HG03060 (cell line): Measurements from ENCODE around the gene ACP2.
A peak's percentile ranks its signal among the peaks of the same experiment; 100 is the strongest.

ENCODE experiments used
- ATAC-seq: cut with Tn5 transposase; IDR thresholded peaks from one replicate; pipeline ENCODE4 v1.9.1; 2021; ENCODE audit warnings: low read depth, moderate number of reproducible peaks; ENCODE audit not compliant: unreplicated experiment

The ACP2 gene, protein sequence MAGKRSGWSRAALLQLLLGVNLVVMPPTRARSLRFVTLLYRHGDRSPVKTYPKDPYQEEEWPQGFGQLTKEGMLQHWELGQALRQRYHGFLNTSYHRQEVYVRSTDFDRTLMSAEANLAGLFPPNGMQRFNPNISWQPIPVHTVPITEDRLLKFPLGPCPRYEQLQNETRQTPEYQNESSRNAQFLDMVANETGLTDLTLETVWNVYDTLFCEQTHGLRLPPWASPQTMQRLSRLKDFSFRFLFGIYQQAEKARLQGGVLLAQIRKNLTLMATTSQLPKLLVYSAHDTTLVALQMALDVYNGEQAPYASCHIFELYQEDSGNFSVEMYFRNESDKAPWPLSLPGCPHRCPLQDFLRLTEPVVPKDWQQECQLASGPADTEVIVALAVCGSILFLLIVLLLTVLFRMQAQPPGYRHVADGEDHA

GRCh38 chr11:47248664-47249377 lies at the start of gene ACP2:
ACP2 (minus strand) TSS chr11:47248814; CDS start chr11:47248789, 25 bp downstream.
- ATAC-seq = peak; percentile 56

- ATAC-seq = no peak
Measured at GRCh38 chr11:47296045-47296444, 47.4 kb upstream of the ACP2 start.

DNA sequence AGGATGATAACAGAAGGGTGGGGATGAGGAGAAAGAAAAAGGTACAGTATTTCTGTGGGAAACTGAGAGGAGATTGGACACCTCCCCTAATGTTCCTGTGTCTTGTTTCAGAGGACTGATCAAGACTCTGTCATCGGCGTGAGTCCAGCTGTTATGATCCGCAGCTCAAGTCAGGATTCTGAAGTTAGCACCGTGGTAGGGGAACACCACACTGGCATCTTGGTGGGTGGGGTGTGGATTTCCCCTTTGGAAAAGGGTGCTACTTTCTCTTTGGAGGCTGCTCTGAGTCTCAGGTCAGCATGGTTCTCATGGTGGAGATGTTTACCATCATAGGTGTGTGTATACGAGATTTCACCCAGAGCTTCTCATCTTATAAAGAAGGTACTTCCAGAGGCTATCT lies 46.8 kb upstream of the ACP2 start:
- no peak for ATAC-seq

GRCh38 chr11:47289856-47290255 lies 41.2 kb upstream of the ACP2 start:
- no peak for ATAC-seq

DNA sequence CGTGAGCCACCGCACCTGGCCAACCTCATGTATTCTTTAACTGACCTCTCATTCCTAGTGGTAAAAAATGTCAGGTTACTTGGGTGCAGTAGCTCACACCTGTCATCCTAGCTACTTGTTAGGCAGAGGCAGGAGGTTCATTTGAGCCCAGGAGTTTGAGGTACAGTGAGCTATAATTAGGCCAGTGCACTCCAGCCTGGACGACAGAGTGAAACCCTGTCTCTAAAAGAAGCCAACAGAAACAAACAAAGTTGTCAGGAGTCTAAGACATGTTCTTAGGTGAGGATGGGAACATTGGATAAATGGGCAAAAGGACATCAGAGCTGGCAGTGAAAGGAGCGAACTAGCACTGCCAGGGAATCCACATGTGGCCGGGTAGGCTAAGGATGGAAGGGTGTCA lies 39.5 kb upstream of the ACP2 start:
- ATAC-seq = no peak

DNA sequence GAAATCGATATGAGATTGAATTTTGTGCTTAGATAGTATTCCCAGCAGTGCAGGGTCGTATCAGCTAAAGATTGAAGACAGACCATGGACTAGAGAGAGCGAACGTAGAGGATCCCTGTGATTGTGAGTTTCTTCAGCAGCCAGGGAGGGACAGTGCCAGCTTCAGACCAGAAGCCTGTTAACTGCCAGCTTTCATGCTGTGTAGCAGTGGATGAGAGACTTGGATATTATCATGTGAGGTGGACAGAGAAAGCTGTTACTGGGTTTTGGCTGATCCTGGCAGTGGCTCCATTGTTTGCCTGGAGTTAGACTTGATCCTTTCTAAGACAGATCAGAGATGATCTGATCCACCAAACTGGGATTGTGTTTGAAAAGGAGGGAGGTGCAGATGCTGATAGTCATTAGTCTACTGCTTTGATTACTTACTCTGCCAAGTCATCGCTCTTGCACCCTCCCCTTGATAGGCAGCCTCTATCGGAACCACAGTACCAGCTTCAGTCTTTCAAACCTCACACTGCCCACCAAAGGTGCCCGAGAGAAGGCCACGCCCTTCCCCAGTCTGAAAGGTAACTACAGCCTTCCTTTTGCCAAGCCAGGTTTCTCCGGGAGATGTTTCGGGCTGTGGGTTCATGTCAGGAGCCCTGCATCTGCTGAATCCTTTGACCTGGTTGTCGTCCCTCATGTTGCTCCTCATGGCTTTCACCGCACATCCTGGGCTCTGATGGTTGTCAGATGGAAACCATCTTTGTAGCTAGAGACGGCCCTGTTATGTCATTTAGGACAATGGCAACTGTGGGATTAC lies 37.6 kb upstream of the ACP2 start:
- ATAC-seq = no peak

DNA sequence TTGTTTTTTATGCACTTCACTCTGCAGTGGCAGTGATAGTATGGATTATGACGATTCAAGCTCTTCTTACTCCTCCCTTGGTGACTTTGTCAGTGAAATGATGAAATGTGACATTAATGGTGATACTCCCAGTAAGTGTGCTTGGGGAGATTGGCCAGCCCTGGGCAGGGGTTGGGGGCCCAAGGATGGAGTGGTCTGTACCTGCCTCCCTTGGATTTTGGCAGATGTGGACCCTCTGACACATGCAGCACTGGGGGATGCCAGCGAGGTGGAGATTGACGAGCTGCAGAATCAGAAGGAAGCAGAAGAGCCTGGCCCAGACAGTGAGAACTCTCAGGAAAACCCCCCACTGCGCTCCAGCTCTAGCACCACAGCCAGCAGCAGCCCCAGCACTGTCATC lies 35.5 kb upstream of the ACP2 start:
- ATAC-seq = no peak

- no peak for ATAC-seq
Measured at GRCh38 chr11:47282462-47282861, 33.8 kb upstream of the ACP2 start.

DNA sequence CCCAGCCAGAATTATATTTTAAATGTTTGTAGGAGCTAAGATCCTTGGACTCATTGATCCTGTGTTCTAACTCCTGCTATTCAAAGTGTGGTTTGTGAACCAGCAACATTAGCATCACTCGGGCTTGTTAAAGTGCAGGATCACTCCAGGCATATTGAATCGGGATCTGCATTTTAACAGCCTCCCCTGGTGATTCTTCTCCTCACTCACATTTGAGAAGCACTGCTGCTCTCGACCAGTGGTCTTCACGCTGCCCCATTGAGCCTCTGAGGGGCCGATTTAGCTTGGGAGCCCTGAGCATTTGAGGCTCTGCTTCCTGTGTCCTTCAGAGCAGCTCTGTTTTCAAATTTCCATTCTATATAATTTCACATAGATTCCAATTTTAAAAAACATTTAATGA lies 32.2 kb upstream of the ACP2 start:
- no peak for ATAC-seq

GRCh38 chr11:47280099-47280498 lies 31.5 kb upstream of the ACP2 start:
- no peak for ATAC-seq

- no peak for ATAC-seq
Measured at GRCh38 chr11:47278769-47279168, 30.2 kb upstream of the ACP2 start.

DNA sequence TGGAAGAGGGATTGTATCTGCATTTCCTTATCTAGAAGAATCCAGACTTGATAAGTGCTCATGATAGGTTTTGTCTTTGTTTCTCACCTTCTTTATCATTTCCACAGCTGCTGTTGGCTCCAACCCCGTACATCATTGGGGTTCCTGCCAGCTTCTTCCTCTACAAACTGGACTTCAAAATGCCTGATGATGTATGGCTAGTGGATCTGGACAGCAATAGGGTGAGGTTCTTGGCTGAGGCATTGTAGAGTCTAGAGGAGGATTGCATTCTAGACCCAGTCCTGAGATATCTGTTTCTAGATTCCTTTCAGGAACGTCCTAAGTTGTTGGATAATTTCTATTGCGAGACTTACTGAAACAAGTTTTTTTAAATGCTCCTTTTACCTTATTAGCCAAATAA lies 29.4 kb upstream of the ACP2 start:
- no peak for ATAC-seq

DNA sequence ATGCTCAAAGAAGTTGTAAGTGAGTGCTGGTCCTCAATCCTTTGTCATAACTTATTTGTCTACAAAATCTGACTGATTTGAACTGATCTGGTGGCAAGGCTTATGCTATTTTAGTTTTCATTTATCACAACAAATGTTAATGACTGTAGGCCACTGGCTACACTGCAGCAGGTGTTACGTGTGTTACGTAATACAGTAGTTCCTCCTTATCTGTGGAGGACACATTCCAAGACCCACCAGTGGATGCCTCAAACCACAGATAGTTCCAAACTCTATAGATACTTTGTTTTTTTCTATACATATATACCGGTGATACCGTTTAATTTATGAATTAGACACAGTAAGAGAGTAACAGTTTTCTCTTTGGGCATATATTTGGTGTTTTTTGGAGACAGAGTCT lies 28.3 kb upstream of the ACP2 start:
- no peak for ATAC-seq

- ATAC-seq = no peak
Measured at GRCh38 chr11:47274495-47275235, 26.1 kb upstream of the ACP2 start.

DNA sequence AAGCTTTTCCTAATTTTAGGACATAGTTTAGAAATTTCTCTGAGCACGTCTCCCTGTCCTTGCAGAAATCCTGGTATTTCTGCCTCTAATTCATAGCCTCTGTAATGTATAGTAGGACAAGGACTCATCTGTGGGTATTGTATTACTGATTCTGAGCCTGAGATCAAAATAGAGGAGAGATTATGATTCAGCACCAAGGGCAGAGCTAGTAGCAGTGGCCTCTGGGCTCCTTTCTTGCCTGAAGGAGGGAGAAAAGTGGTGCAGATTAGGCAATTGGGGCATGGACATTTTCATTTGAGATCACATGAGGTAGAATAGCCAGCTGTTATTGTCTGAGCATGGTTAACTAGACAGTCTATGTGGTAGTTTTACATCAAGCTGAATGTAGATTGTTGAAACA lies 24.1 kb upstream of the ACP2 start:
- no peak for ATAC-seq

DNA sequence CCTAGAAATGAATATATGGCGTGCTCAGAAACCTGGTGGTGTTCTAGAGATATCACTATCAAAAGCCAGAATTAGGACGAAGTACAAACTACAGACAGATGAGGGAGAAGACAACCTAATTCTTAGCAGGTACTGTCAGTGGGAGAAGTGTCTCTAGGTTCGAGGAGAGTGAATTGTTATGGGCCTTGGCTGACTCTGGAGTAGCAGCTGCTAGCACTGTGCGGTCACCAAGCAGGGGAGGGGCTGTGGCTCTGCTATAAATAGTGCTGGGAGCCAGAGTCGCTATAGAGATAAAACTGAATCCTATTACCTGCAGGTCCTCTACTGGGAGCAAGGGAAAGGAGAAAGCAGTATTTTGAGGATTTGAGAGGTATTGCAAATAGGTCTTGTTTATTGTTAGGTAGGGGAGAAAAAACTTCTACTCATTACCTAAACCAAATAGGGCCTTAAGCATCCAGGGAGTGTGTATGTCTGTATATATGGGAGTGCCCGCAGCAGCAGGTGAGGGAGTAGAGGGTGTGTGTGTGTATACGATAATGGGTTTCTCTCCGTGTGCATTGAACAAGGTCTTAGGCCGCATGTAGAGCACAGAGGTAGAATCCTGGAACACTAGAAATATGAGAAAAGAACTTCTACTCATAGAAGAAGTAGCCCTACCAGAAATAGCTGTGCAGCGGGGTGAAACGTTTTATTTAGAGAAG lies 23.5 kb upstream of the ACP2 start:
- no peak for ATAC-seq

GRCh38 chr11:47271328-47271727 lies 22.7 kb upstream of the ACP2 start:
- no peak for ATAC-seq

DNA sequence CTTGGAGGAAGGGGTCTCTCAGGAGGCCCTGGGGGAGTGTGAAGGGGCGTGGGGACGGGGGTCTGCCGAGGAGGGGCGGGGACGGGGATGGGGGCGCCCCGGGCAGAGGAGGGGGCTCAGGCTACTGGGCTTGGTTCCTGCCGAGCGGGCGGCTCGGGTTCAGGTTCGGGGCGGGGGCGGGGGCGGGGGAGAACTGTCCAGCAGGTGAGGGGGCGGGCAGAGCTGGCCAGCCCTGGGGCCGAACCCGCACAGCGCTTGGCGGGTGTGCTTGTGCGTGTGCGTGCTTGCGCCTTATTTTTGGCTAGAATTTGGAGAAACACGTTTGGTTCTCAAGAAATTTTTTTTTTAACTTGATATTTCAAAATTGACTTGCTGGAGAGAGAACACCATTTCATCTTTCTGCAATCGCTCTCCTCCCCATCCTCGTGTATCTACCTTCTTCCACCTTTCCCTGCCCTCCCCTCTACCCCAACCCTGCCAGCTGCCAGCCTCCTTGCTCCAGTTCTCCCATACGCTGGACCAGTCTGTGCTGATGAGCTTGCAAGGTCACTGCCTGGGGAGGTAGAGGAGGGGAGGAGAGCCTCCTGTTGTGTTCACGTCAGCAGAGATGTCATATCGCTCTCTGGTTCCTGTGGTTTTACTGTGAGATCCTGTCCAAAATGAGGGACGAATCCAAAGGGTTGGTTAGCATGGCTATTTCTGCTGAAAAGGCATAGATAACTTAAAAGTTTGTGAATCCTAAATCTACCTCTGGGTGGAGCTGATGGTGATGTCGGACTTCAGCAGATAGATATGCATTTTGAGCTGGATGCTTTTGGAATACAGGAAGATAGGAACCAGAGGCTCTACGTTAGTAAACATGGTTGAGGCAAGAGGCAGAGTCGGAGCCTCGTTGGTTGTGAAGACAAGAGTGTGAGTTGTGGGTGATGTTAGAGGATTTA lies 22.0 kb upstream of the ACP2 start:
- no peak for ATAC-seq

- ATAC-seq = peak; percentile 56
Measured at GRCh38 chr11:47269829-47270305, 21.3 kb upstream of the ACP2 start, which contains the start of gene MADD. MADD (plus strand) TSS chr11:47270133.
